HG03103 (cell line): ENCODE results near the gene CDH20.

Source experiments
- ATAC-seq: cut with Tn5 transposase; IDR thresholded peaks from one replicate; pipeline ENCODE4 v1.9.1; 2021; ENCODE audit warnings: low read depth; ENCODE audit not compliant: unreplicated experiment

CDH20 gene

GRCh38 chr18:61419763-61420162, 86.5 kb downstream of the CDH20 start:
- no peak for ATAC-seq

GRCh38 chr18:61420218-61420885, 87.1 kb downstream of the CDH20 start:
- no peak for ATAC-seq

GRCh38 chr18:61426492-61427053, 93.3 kb downstream of the CDH20 start:
- no peak for ATAC-seq

- no peak for ATAC-seq
These were observed 95.0 kb downstream of the CDH20 start for GRCh38 chr18:61428266-61428665.

GRCh38 chr18:61432590-61432989, 99.4 kb downstream of the CDH20 start:
- ATAC-seq, result no peak

GRCh38 chr18:61435064-61435652, 101.9 kb downstream of the CDH20 start:
- ATAC-seq, result peak; percentile 97

GRCh38 chr18:61443081-61443725, 110.0 kb downstream of the CDH20 start:
- no peak for ATAC-seq

GRCh38 chr18:61448316-61448715, 115.1 kb downstream of the CDH20 start:
- peak; percentile 66 for ATAC-seq

- no peak for ATAC-seq
These were observed 126.8 kb downstream of the CDH20 start for GRCh38 chr18:61459896-61460648.

GRCh38 chr18:61464551-61465142, 131.4 kb downstream of the CDH20 start:
- ATAC-seq, result no peak

GRCh38 chr18:61466736-61467135, 133.5 kb downstream of the CDH20 start:
- ATAC-seq, result no peak

- no peak for ATAC-seq
These were observed 136.9 kb downstream of the CDH20 start for GRCh38 chr18:61470031-61470674.

- ATAC-seq, result no peak
These were observed 138.3 kb downstream of the CDH20 start for GRCh38 chr18:61471541-61471940.

- no peak for ATAC-seq
These were observed 138.7 kb downstream of the CDH20 start for GRCh38 chr18:61471942-61472341.

GRCh38 chr18:61474341-61474740, 141.1 kb downstream of the CDH20 start:
- ATAC-seq, result no peak

GRCh38 chr18:61474918-61475317, 141.7 kb downstream of the CDH20 start:
- ATAC-seq, result no peak

- ATAC-seq, result no peak
These were observed 142.7 kb downstream of the CDH20 start for GRCh38 chr18:61475931-61476330.

GRCh38 chr18:61489334-61489733, 156.1 kb downstream of the CDH20 start:
- ATAC-seq, result no peak

GRCh38 chr18:61496374-61496773, 163.1 kb downstream of the CDH20 start:
- ATAC-seq, result no peak

- ATAC-seq, result no peak
These were observed 164.2 kb downstream of the CDH20 start for GRCh38 chr18:61497422-61497821.
